ENCODE data around the gene MCAM.

Gene MCAM

GRCh38 chr11:119315131-119316015 lies 1.6 kb downstream of the MCAM start:
- Mint-ChIP-seq H3K4me3 (peak overlapping the region; percentile 50), H3K27me3 (ENCODE audit: low read depth) (peaks cover 37% of the 10 kb centered on the region), H3K36me3 (ENCODE audit: low read depth) (no peaks in the 10 kb centered on the region), H3K4me1 (ENCODE audit: low read depth) (peaks cover 15% of the 10 kb centered on the region), H3K27ac (no peak overlapping the region), H3K9me3 (no peaks in the 10 kb centered on the region)
- DNase-seq (ENCODE audit: low spot score), result no peak

GRCh38 chr11:119314726-119315125 lies 2.2 kb downstream of the MCAM start:
- Mint-ChIP-seq H3K9me3 (no peaks in the 10 kb centered on the region), H3K27ac (no peak overlapping the region), H3K36me3 (ENCODE audit: low read depth) (no peaks in the 10 kb centered on the region), H3K4me1 (ENCODE audit: low read depth) (peaks cover 12% of the 10 kb centered on the region), H3K27me3 (ENCODE audit: low read depth) (peaks cover 37% of the 10 kb centered on the region), H3K4me3 (no peak overlapping the region)
- no peak for DNase-seq (ENCODE audit: low spot score)

GRCh38 chr11:119310682-119311052 lies 6.3 kb downstream of the MCAM start:
- H3K4me1 Mint-ChIP-seq (ENCODE audit: low read depth), result peaks cover 16% of the 10 kb centered on the region
- H3K27ac Mint-ChIP-seq, result no peak overlapping the region
- H3K27me3 Mint-ChIP-seq (ENCODE audit: low read depth), result peaks cover 14% of the 10 kb centered on the region
- peaks cover 4% of the 10 kb centered on the region for H3K36me3 Mint-ChIP-seq (ENCODE audit: low read depth)
- no peaks in the 10 kb centered on the region for H3K9me3 Mint-ChIP-seq
- DNase-seq (ENCODE audit: low spot score), result no peak
- no peak overlapping the region for H3K4me3 Mint-ChIP-seq

GRCh38 chr11:119309953-119310681 lies 6.8 kb downstream of the MCAM start:
- Mint-ChIP-seq H3K4me3 (no peak overlapping the region), H3K4me1 (ENCODE audit: low read depth) (peaks cover 17% of the 10 kb centered on the region), H3K36me3 (ENCODE audit: low read depth) (peaks cover 7% of the 10 kb centered on the region), H3K9me3 (no peaks in the 10 kb centered on the region), H3K27ac (no peak overlapping the region), H3K27me3 (ENCODE audit: low read depth) (peaks cover 9% of the 10 kb centered on the region)
- DNase-seq (ENCODE audit: low spot score), result no peak

- Mint-ChIP-seq H3K27me3 (ENCODE audit: low read depth) (peaks cover 4% of the 10 kb centered on the region), H3K4me3 (no peak overlapping the region), H3K27ac (no peak overlapping the region), H3K9me3 (no peaks in the 10 kb centered on the region), H3K36me3 (ENCODE audit: low read depth) (peaks cover 7% of the 10 kb centered on the region), H3K4me1 (ENCODE audit: low read depth) (peaks cover 18% of the 10 kb centered on the region)
- no peak for DNase-seq (ENCODE audit: low spot score)
Measured at GRCh38 chr11:119309411-119309810, 7.5 kb downstream of the MCAM start.

GRCh38 chr11:119307974-119308373 lies 9.0 kb downstream of the MCAM start:
- H3K9me3 Mint-ChIP-seq, result no peaks in the 10 kb centered on the region
- H3K4me3 Mint-ChIP-seq, result no peak overlapping the region
- peaks cover 18% of the 10 kb centered on the region for H3K4me1 Mint-ChIP-seq (ENCODE audit: low read depth)
- no peaks in the 10 kb centered on the region for H3K27me3 Mint-ChIP-seq (ENCODE audit: low read depth)
- no peak for DNase-seq (ENCODE audit: low spot score)
- no peak overlapping the region for H3K27ac Mint-ChIP-seq
- peaks cover 17% of the 10 kb centered on the region for H3K36me3 Mint-ChIP-seq (ENCODE audit: low read depth)

GRCh38 chr11:119307219-119307618 lies 9.7 kb downstream of the MCAM start:
- Mint-ChIP-seq H3K9me3 (no peaks in the 10 kb centered on the region), H3K4me1 (ENCODE audit: low read depth) (peaks cover 18% of the 10 kb centered on the region), H3K27me3 (ENCODE audit: low read depth) (no peaks in the 10 kb centered on the region), H3K27ac (peak overlapping the region; percentile 18), H3K36me3 (ENCODE audit: low read depth) (peaks cover 23% of the 10 kb centered on the region), H3K4me3 (no peak overlapping the region)
- DNase-seq (ENCODE audit: low spot score), result no peak

GRCh38 chr11:119306373-119306890 lies 10.5 kb downstream of the MCAM start:
- Mint-ChIP-seq H3K27me3 (ENCODE audit: low read depth) (no peaks in the 10 kb centered on the region), H3K36me3 (ENCODE audit: low read depth) (peaks cover 25% of the 10 kb centered on the region), H3K27ac (peak overlapping the region; percentile 88), H3K4me1 (ENCODE audit: low read depth) (peaks cover 18% of the 10 kb centered on the region), H3K4me3 (peak overlapping the region; percentile 28), H3K9me3 (no peaks in the 10 kb centered on the region)
- DNase-seq (ENCODE audit: low spot score), result peak; percentile 46

GRCh38 chr11:119305556-119306372 lies 11.2 kb downstream of the MCAM start:
- peaks cover 18% of the 10 kb centered on the region for H3K4me1 Mint-ChIP-seq (ENCODE audit: low read depth)
- H3K9me3 Mint-ChIP-seq, result no peaks in the 10 kb centered on the region
- no peaks in the 10 kb centered on the region for H3K27me3 Mint-ChIP-seq (ENCODE audit: low read depth)
- no peak overlapping the region for H3K4me3 Mint-ChIP-seq
- H3K36me3 Mint-ChIP-seq (ENCODE audit: low read depth), result peaks cover 31% of the 10 kb centered on the region
- no peak for DNase-seq (ENCODE audit: low spot score)
- peak overlapping the region; percentile 45 for H3K27ac Mint-ChIP-seq

GRCh38 chr11:119303227-119303718 lies 13.7 kb downstream of the MCAM start:
- no peaks in the 10 kb centered on the region for H3K9me3 Mint-ChIP-seq
- DNase-seq (ENCODE audit: low spot score), result no peak
- H3K4me1 Mint-ChIP-seq (ENCODE audit: low read depth), result peaks cover 18% of the 10 kb centered on the region
- no peak overlapping the region for H3K4me3 Mint-ChIP-seq
- no peak overlapping the region for H3K27ac Mint-ChIP-seq
- peaks cover 52% of the 10 kb centered on the region for H3K36me3 Mint-ChIP-seq (ENCODE audit: low read depth)
- no peaks in the 10 kb centered on the region for H3K27me3 Mint-ChIP-seq (ENCODE audit: low read depth)

- H3K36me3 Mint-ChIP-seq (ENCODE audit: low read depth), result peaks cover 61% of the 10 kb centered on the region
- no peak overlapping the region for H3K27ac Mint-ChIP-seq
Measured at GRCh38 chr11:119300198-119300964, 16.5 kb downstream of the MCAM start.

GRCh38 chr11:119299416-119299815 lies 17.5 kb downstream of the MCAM start:
- H3K4me3 Mint-ChIP-seq, result no peak overlapping the region

More at GRCh38 chr11:119300198-119300964, 16.5 kb downstream of the MCAM start:
- no peak for DNase-seq (ENCODE audit: low spot score)
- Mint-ChIP-seq H3K4me3 (no peak overlapping the region), H3K4me1 (ENCODE audit: low read depth) (peaks cover 4% of the 10 kb centered on the region), H3K9me3 (no peaks in the 10 kb centered on the region), H3K27me3 (ENCODE audit: low read depth) (no peaks in the 10 kb centered on the region)

GRCh38 chr11:119298726-119299125 lies 18.2 kb downstream of the MCAM start:
- Mint-ChIP-seq H3K9me3 (no peaks in the 10 kb centered on the region), H3K27me3 (ENCODE audit: low read depth) (no peaks in the 10 kb centered on the region), H3K36me3 (ENCODE audit: low read depth) (peaks cover 56% of the 10 kb centered on the region), H3K27ac (no peak overlapping the region), H3K4me3 (no peak overlapping the region), H3K4me1 (ENCODE audit: low read depth) (no peaks in the 10 kb centered on the region)
- no peak for DNase-seq (ENCODE audit: low spot score)

More at GRCh38 chr11:119299416-119299815, 17.5 kb downstream of the MCAM start:
- no peaks in the 10 kb centered on the region for H3K27me3 Mint-ChIP-seq (ENCODE audit: low read depth)
- H3K9me3 Mint-ChIP-seq, result no peaks in the 10 kb centered on the region
- no peaks in the 10 kb centered on the region for H3K4me1 Mint-ChIP-seq (ENCODE audit: low read depth)
- H3K36me3 Mint-ChIP-seq (ENCODE audit: low read depth), result peaks cover 58% of the 10 kb centered on the region
- DNase-seq (ENCODE audit: low spot score), result no peak
- no peak overlapping the region for H3K27ac Mint-ChIP-seq

All from T-helper 2 cell treated with Interferon-gamma antibody and Interleukin-4, amounts not matched to agents 5 μg/mL and 100 μg/mL, for 36 hours (primary cell).